Breast epithelium (tissue), 3 donors: ENCODE data around the gene ECHS1.

ENCODE experiments used
- POLR2A ChIP-seq: fragments of 450-650 bp; IDR thresholded peaks from one replicate; pipeline ENCODE4 v1.6.1; 2016; ENCODE audit warnings: antibody characterized with exemption, mild to moderate bottlenecking, moderate library complexity
- POLR2AphosphoS5 ChIP-seq, 3 donors: sonication (generic); formaldehyde crosslinking; IDR thresholded peaks; one replicate each; pipeline ENCODE4 v1.6.1; 2017; ENCODE audit warnings: antibody characterized with exemption in 3 of 3
- TF ChIP-seq, protein P1 (sequence below), 3 donors: fragments of 450-650 bp; IDR thresholded peaks; one replicate each; pipeline ENCODE4 v1.5.1; 2016 to 2017; ENCODE audit warnings: antibody characterized with exemption in 3 of 3, mild to moderate bottlenecking in 3 of 3, moderate library complexity in 3 of 3

DNA sequence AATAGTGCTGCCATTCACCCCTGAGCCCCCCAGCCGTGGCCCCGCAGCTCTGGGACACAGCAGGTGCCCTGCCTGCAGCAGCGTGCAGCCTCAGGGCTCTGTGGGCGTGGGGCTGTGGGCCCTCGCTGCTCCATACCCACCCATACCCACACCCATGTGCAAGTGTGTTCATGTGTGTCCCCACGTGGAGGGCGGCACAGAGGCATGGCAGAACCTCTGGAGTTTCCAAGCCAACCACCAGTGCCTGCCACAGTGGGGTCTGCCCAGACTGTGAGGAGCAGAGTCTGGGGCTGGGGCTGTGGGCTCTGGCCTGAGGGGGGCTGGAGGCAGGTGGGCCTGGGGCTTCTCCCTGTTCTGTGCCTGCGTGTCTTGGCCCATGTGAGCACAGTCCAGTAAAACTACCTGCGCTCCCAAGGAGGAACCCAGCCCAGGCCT lies 23.6 kb downstream of the ECHS1 start:
- TF ChIP-seq, protein P1, sequence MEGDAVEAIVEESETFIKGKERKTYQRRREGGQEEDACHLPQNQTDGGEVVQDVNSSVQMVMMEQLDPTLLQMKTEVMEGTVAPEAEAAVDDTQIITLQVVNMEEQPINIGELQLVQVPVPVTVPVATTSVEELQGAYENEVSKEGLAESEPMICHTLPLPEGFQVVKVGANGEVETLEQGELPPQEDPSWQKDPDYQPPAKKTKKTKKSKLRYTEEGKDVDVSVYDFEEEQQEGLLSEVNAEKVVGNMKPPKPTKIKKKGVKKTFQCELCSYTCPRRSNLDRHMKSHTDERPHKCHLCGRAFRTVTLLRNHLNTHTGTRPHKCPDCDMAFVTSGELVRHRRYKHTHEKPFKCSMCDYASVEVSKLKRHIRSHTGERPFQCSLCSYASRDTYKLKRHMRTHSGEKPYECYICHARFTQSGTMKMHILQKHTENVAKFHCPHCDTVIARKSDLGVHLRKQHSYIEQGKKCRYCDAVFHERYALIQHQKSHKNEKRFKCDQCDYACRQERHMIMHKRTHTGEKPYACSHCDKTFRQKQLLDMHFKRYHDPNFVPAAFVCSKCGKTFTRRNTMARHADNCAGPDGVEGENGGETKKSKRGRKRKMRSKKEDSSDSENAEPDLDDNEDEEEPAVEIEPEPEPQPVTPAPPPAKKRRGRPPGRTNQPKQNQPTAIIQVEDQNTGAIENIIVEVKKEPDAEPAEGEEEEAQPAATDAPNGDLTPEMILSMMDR (IDR thresholded peaks at IDR 0.05), result no peak
- TF ChIP-seq POLR2A (no peak), POLR2AphosphoS5 (IDR thresholded peaks at IDR 0.05) (no peak)
